Fibroblast of lung (primary cell): ENCODE measurements around the gene EGF.

Experiments used
- CTCF ChIP-seq, 2 donors: IDR thresholded peaks in 1 of 2; conservative IDR thresholded peaks in 1 of 2; 1 replicate in 1 of 2; 2 replicates in 1 of 2; pipeline ENCODE4 v1.5.1; 2011 to 2012; ENCODE audit warnings: low read length in 2 of 2, control low read depth in 1 of 2, inconsistent platforms in 1 of 2, low read depth in 1 of 2, mild to moderate bottlenecking in 1 of 2
- EZH2 ChIP-seq: IDR thresholded peaks from 2 replicates; pipeline ENCODE4 v1.5.1; 2012; ENCODE audit warnings: low read length, control low read depth, mild to moderate bottlenecking; ENCODE audit errors: missing control alignments

- no peak for TF ChIP-seq CTCF (conservative IDR thresholded peaks at IDR 0.05 in 1 of 2, IDR thresholded peaks at IDR 0.05 in 1 of 2; ENCODE audit: low read depth in 1 of 2, low read length in 2 of 2)
- TF ChIP-seq EZH2 = no peak
These were observed 42.6 kb upstream of the EGF start for GRCh38 chr4:109870061-109870460.
